BJ (cell line): ENCODE results near the gene DNM2. TPM values are rescaled to one million over a fixed set of nuclear protein-coding genes. Genes with fewer than 3 reads are reported as not detected.

Experiments used
- CTCF ChIA-PET: fragments of 350-600 bp; formaldehyde crosslinking; extraction: SDS; loops from one replicate; lab custom pipeline; 2021; ENCODE audit warnings: antibody characterized with exemption, inconsistent platforms; lab: Yijun Ruan, JAX
- POLR2A ChIA-PET: fragments of 300-600 bp; sonication (Branson Sonifier 250); formaldehyde crosslinking; extraction: SDS; loops from one replicate; lab custom pipeline; 2021; ENCODE audit warnings: antibody characterized with exemption; lab: Charles Lee
- DNase-seq: peaks from one replicate; pipeline ENCODE4 v3.0.0-alpha.2; 2011; ENCODE audit warnings: low read depth
- H3K27me3 ChIP-seq: 2 replicates; pipeline ENCODE4 v1.6.0; 2011; ENCODE audit warnings: low read length; ENCODE audit not compliant: control insufficient read depth, insufficient read depth
- H3K36me3 ChIP-seq: 2 replicates; pipeline ENCODE4 v1.5.1; 2011; ENCODE audit warnings: low read length; ENCODE audit not compliant: control insufficient read depth, insufficient read depth
- H3K4me3 ChIP-seq: 2 replicates; pipeline ENCODE4 v1.5.1; 2011; ENCODE audit warnings: low read depth, mild to moderate bottlenecking, control low read depth, low read length
- CTCF ChIP-seq: IDR thresholded peaks from 2 replicates; pipeline ENCODE4 v1.5.1; 2011; ENCODE audit warnings: low read depth, mild to moderate bottlenecking, control low read depth, inconsistent platforms, low read length, moderate library complexity; ENCODE audit not compliant: insufficient read depth
- polyA plus RNA-seq: library from polyadenylated mRNA; depleted of rRNA; stranded (reverse); fragments of >200 nt; gene quantifications from 2 replicates; pipeline ENCODE4 v1.2.3, GENCODE V29; 2011

The DNM2 gene
- polyA plus RNA-seq, 1 experiment: 64.2 TPM

GRCh38 chr19:10830370-10830769 lies 112.5 kb downstream of the DNM2 start:
- no peak for TF ChIP-seq CTCF
- no peak for DNase-seq
- CTCF ChIA-PET: interaction anchor here (1.7 kb wide), 1 partner anchor 10 kb away, joined by 4 read pairs; no protein-coding TSS in a partner anchor

GRCh38 chr19:10830931-10831779 lies 113.3 kb downstream of the DNM2 start:
- H3K36me3 ChIP-seq: peaks cover 23% of the 10 kb centered on the region
- no peaks in the 10 kb centered on the region for H3K27me3 ChIP-seq
- DNase-seq: no peak
- no peak overlapping the region for H3K4me3 ChIP-seq
- TF ChIP-seq CTCF: no peak
- POLR2A ChIA-PET: no interaction called here
- CTCF ChIA-PET: interaction anchor here (1.3 kb wide), 1 partner anchor 11 kb away, joined by 3 read pairs; no protein-coding TSS in a partner anchor

More at GRCh38 chr19:10830370-10830769, 112.5 kb downstream of the DNM2 start:
- H3K27me3 ChIP-seq: no peaks in the 10 kb centered on the region
- peaks cover 24% of the 10 kb centered on the region for H3K36me3 ChIP-seq
- no peak overlapping the region for H3K4me3 ChIP-seq
- POLR2A ChIA-PET: no interaction called here

DNA sequence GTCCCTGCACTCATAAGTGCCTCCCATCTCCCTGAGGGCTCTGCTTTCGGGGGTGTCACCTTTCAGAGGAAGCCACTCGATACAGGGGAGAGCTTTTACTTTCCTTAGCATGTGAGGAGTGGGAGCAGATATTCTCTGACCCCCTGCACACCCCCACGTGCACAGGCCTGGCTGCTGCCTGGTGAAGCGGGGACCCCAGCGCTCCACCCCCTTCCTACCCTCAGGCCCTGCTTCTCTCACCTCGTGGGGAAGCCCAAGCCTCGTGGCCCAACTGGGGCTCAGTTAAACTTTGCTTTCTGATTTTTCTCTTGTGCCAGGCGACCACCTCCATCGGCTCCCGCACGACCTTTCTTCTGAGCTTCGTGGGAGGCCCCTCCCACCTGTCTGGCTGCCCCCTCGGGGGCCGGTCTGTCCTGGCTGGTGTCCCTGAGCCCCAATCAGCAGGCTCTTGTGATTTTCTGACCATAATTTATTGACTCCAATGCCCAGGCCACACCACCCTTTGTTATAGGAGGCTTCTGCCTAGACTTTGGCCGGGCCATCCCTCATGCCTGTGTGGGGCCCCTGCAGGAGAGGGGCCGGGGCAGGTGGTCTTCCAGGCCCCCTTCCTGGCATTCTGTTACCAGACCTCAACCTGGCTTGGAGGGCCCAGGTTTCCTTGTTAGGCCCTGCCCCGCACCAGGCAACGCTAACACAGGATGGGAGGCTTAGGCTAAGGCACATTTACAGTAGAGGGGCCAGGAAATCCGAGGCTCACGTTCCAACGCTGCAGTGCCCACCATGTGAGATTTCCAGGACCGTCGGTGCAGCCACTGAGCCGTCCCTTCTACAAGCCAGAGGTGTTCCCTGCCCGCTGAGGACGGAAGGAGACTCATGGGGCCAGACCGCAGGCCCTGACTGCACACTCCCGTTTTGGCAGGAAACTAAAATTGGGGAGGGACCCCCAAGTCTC lies 114.4 kb downstream of the DNM2 start:
- Histone ChIP-seq H3K36me3 (peaks cover 23% of the 10 kb centered on the region), H3K4me3 (no peak overlapping the region), H3K27me3 (no peaks in the 10 kb centered on the region)
- POLR2A ChIA-PET: no interaction called here
- CTCF ChIA-PET: interaction anchor here (1.3 kb wide), 1 partner anchor 12 kb away, joined by 3 read pairs; no protein-coding TSS in a partner anchor
- DNase-seq: no peak
- TF ChIP-seq CTCF: no peak

DNA sequence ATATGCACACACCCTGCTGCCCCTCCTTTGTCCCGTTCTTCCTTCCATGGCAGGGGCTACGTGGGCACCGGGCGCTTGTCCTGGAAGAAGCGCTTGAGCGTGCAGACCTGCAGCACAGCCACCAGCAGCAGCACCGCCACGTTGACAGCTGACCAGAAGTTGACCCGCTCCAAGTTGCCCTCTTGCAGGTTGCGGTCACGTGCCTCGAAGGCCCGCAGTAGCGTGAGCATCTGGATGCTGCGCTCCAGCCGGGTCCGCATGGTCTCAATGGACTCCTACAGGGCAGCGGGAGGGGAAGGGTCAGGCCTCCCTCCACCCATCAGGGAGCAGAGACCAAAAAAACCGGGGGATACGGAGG lies 115.0 kb downstream of the DNM2 start:
- POLR2A ChIA-PET: no interaction called here
- TF ChIP-seq CTCF: no peak
- no peak for DNase-seq
- Histone ChIP-seq H3K36me3 (peaks cover 23% of the 10 kb centered on the region), H3K27me3 (no peaks in the 10 kb centered on the region), H3K4me3 (no peak overlapping the region)
- CTCF ChIA-PET: interaction anchor here (0.5 kb wide), 1 partner anchor 12 kb away, joined by 4 read pairs; no protein-coding TSS in a partner anchor
